ENCODE results near the gene KCNT2. TPM values are rescaled to one million over a fixed set of nuclear protein-coding genes. Genes with fewer than 3 reads are reported as not detected.
A peak's percentile ranks its signal among the peaks of the same experiment; 100 is the strongest.

Gene KCNT2
- total and polyA plus RNA-seq, 2 experiments from 2014 or later: 1.2 to 8.8 TPM

GRCh38 chr1:196380316-196380715 is 227.9 kb downstream of the KCNT2 start:
- TF ChIP-seq CTCF (IDR thresholded peaks at IDR 0.05; ENCODE audit: poor library complexity) (no peak), EZH2 (IDR thresholded peaks at IDR 0.05; ENCODE audit: borderline replicate concordance) (no peak), EZH2phosphoT487 (IDR thresholded peaks at IDR 0.05; ENCODE audit: low read depth, severe bottlenecking, unreplicated experiment) (no peak)
- Histone ChIP-seq H3K9me3 (ENCODE audit: low read depth) (no peaks in the 10 kb centered on the region), H4K20me1 (ENCODE audit: insufficient read depth, poor library complexity, severe bottlenecking) (no peaks in the 10 kb centered on the region), H3K9me2 (replicated peaks; ENCODE audit: insufficient read depth) (no peaks in the 10 kb centered on the region), H3K27ac (no peak overlapping the region), H3K4me3 (no peak overlapping the region), H3K79me2 (no peaks in the 10 kb centered on the region), H3K36me3 (replicated peaks; ENCODE audit: insufficient read depth, low read depth) (no peaks in the 10 kb centered on the region), H2AFZ (no peak overlapping the region), H3K4me2 (no peak overlapping the region), H3K4me1 (ENCODE audit: insufficient read depth) (no peaks in the 10 kb centered on the region), H3K27me3 (no peaks in the 10 kb centered on the region)
- 41% methylated on average over 1 of the region's 1 CpG for WGBS (ENCODE audit: low lambda C conversion rate, missing lambda C conversion rate)
- DNase-seq (ENCODE audit: low spot score): peak; percentile 7

GRCh38 chr1:196377811-196378210 is 230.4 kb downstream of the KCNT2 start:
- no peaks in the 10 kb centered on the region for H3K27me3 ChIP-seq
- DNase-seq (ENCODE audit: low spot score): no peak
- H3K9me2 ChIP-seq (replicated peaks; ENCODE audit: insufficient read depth): no peaks in the 10 kb centered on the region
- no peaks in the 10 kb centered on the region for H4K20me1 ChIP-seq (ENCODE audit: insufficient read depth, poor library complexity, severe bottlenecking)
- H3K4me3 ChIP-seq: no peak overlapping the region
- no peaks in the 10 kb centered on the region for H3K9me3 ChIP-seq (ENCODE audit: low read depth)
- no peak overlapping the region for H2AFZ ChIP-seq
- H3K36me3 ChIP-seq (replicated peaks; ENCODE audit: insufficient read depth, low read depth): no peaks in the 10 kb centered on the region
- no peaks in the 10 kb centered on the region for H3K4me1 ChIP-seq (ENCODE audit: insufficient read depth)
- WGBS (ENCODE audit: low lambda C conversion rate, missing lambda C conversion rate): 87% methylated on average over 3 of the region's 3 CpGs
- TF ChIP-seq CTCF (IDR thresholded peaks at IDR 0.05; ENCODE audit: poor library complexity) (no peak), EZH2 (IDR thresholded peaks at IDR 0.05; ENCODE audit: borderline replicate concordance) (no peak), EZH2phosphoT487 (IDR thresholded peaks at IDR 0.05; ENCODE audit: low read depth, severe bottlenecking, unreplicated experiment) (no peak)
- no peaks in the 10 kb centered on the region for H3K79me2 ChIP-seq
- no peak overlapping the region for H3K27ac ChIP-seq
- H3K4me2 ChIP-seq: no peak overlapping the region

GRCh38 chr1:196376630-196377328 is 231.5 kb downstream of the KCNT2 start:
- TF ChIP-seq EZH2phosphoT487 (IDR thresholded peaks at IDR 0.05; ENCODE audit: low read depth, severe bottlenecking, unreplicated experiment) (no peak), CTCF (IDR thresholded peaks at IDR 0.05; ENCODE audit: poor library complexity) (no peak), EZH2 (IDR thresholded peaks at IDR 0.05; ENCODE audit: borderline replicate concordance) (no peak)
- H3K9me3 ChIP-seq (ENCODE audit: low read depth): no peaks in the 10 kb centered on the region

More at GRCh38 chr1:196376630-196377328, 231.5 kb downstream of the KCNT2 start:
- H3K27ac ChIP-seq: no peak overlapping the region
- H3K27me3 ChIP-seq: no peaks in the 10 kb centered on the region
- no peaks in the 10 kb centered on the region for H3K79me2 ChIP-seq
- no peak overlapping the region for H2AFZ ChIP-seq
- no peak for DNase-seq (ENCODE audit: low spot score)
- H3K4me1 ChIP-seq (ENCODE audit: insufficient read depth): no peaks in the 10 kb centered on the region
- H3K9me2 ChIP-seq (replicated peaks; ENCODE audit: insufficient read depth): no peaks in the 10 kb centered on the region
- WGBS (ENCODE audit: low lambda C conversion rate, missing lambda C conversion rate): 92% methylated on average over 4 of the region's 4 CpGs
- H3K4me3 ChIP-seq: no peak overlapping the region
- H3K36me3 ChIP-seq (replicated peaks; ENCODE audit: insufficient read depth, low read depth): no peaks in the 10 kb centered on the region
- no peaks in the 10 kb centered on the region for H4K20me1 ChIP-seq (ENCODE audit: insufficient read depth, poor library complexity, severe bottlenecking)
- H3K4me2 ChIP-seq: no peak overlapping the region
